ENCODE results near the gene POLDIP2. TPM values are rescaled to one million over a fixed set of nuclear protein-coding genes. Genes with fewer than 3 reads are reported as not detected.

Gene POLDIP2
- total RNA-seq, 1 donor from 2014 or later: 70.4 TPM

GRCh38 chr17:28320215-28321061 is 36.9 kb downstream of the POLDIP2 start:
- H3K27me3 Mint-ChIP-seq (ENCODE audit: low read depth): no peaks in the 10 kb centered on the region
- no peak for DNase-seq (ENCODE audit: low spot score)
- H3K27ac Mint-ChIP-seq (ENCODE audit: unreplicated experiment): peak overlapping the region; percentile 13
- H3K4me3 Mint-ChIP-seq (ENCODE audit: unreplicated experiment): peak overlapping the region; percentile 92
- no peak for TF ChIP-seq CTCF (IDR thresholded peaks at IDR 0.05)
- H3K9me3 Mint-ChIP-seq (ENCODE audit: low read depth): no peaks in the 10 kb centered on the region
- no peaks in the 10 kb centered on the region for H3K36me3 Mint-ChIP-seq (ENCODE audit: low read depth)
- H3K4me1 Mint-ChIP-seq (ENCODE audit: low read depth): peaks cover 25% of the 10 kb centered on the region

- H3K4me3 Mint-ChIP-seq (ENCODE audit: unreplicated experiment): peak overlapping the region; percentile 92
- TF ChIP-seq CTCF (IDR thresholded peaks at IDR 0.05): no peak
- no peaks in the 10 kb centered on the region for H3K36me3 Mint-ChIP-seq (ENCODE audit: low read depth)
- peak overlapping the region; percentile 87 for H3K27ac Mint-ChIP-seq (ENCODE audit: unreplicated experiment)
- DNase-seq (ENCODE audit: low spot score): no peak
- no peaks in the 10 kb centered on the region for H3K27me3 Mint-ChIP-seq (ENCODE audit: low read depth)
- peaks cover 25% of the 10 kb centered on the region for H3K4me1 Mint-ChIP-seq (ENCODE audit: low read depth)
- H3K9me3 Mint-ChIP-seq (ENCODE audit: low read depth): no peaks in the 10 kb centered on the region
Observed at GRCh38 chr17:28319598-28319935, 37.8 kb downstream of the POLDIP2 start.

- peaks cover 25% of the 10 kb centered on the region for H3K4me1 Mint-ChIP-seq (ENCODE audit: low read depth)
- DNase-seq (ENCODE audit: low spot score): peak; percentile 98
- peak within 1 kb of the TSS; percentile 87 for H3K27ac Mint-ChIP-seq (ENCODE audit: unreplicated experiment)
- no peaks in the 10 kb centered on the region for H3K27me3 Mint-ChIP-seq (ENCODE audit: low read depth)
- no peaks in the 10 kb centered on the region for H3K36me3 Mint-ChIP-seq (ENCODE audit: low read depth)
- peak; percentile 60 for TF ChIP-seq CTCF (IDR thresholded peaks at IDR 0.05)
- peak within 1 kb of the TSS; percentile 92 for H3K4me3 Mint-ChIP-seq (ENCODE audit: unreplicated experiment)
- no peaks in the 10 kb centered on the region for H3K9me3 Mint-ChIP-seq (ENCODE audit: low read depth)
Observed at GRCh38 chr17:28318759-28319597, 38.3 kb downstream of the POLDIP2 start, which contains the start of gene TMEM97. Gene TMEM97 (plus strand): TSS chr17:28319200. CDS start chr17:28319240, 40 bp downstream.

GRCh38 chr17:28317966-28318758 is 39.2 kb downstream of the POLDIP2 start:
- no peak for DNase-seq (ENCODE audit: low spot score)
- H3K27me3 Mint-ChIP-seq (ENCODE audit: low read depth): peaks cover 2% of the 10 kb centered on the region
- H3K36me3 Mint-ChIP-seq (ENCODE audit: low read depth): no peaks in the 10 kb centered on the region
- no peak for TF ChIP-seq CTCF (IDR thresholded peaks at IDR 0.05)
- peaks cover 25% of the 10 kb centered on the region for H3K4me1 Mint-ChIP-seq (ENCODE audit: low read depth)
- H3K9me3 Mint-ChIP-seq (ENCODE audit: low read depth): no peaks in the 10 kb centered on the region
- peak overlapping the region; percentile 92 for H3K4me3 Mint-ChIP-seq (ENCODE audit: unreplicated experiment)
- H3K27ac Mint-ChIP-seq (ENCODE audit: unreplicated experiment): peak overlapping the region; percentile 85
